ENCODE results near the gene MXD3.

The MXD3 gene

GRCh38 chr5:177336603-177337494 lies 25.2 kb upstream of the MXD3 start:
- CTCF ChIA-PET: interaction anchor here (0.7 to 1.6 kb wide), 5 partner anchors 9 to 65 kb away, joined by 3 to 6 read pairs (median 5); no protein-coding TSS in a partner anchor
- Histone ChIP-seq H3K4me3 (ENCODE audit: low read depth, low read length) (no peak overlapping the region), H3K4me1 (ENCODE audit: control insufficient read depth, insufficient read depth, low read length) (no peaks in the 10 kb centered on the region), H3K36me3 (ENCODE audit: control insufficient read depth in 2 of 2, insufficient read depth in 1 of 2, low read length in 2 of 2) (peaks cover 15 to 87% of the 10 kb centered on the region in 2 experiments), H3K27ac (ENCODE audit: extremely low read depth, low read depth, low read length) (no peak overlapping the region), H3K9me3 (ENCODE audit: control insufficient read depth, insufficient read depth, low read depth, low read length) (no peaks in the 10 kb centered on the region)
- TF ChIP-seq RBAK (tag by site-specific recombination; IDR thresholded peaks at IDR 0.05) (no peak), ZNF529 (tag by site-specific recombination; IDR thresholded peaks at IDR 0.05; ENCODE audit: insufficient replicate concordance) (no peak), PRDM10 (tag by site-specific recombination; IDR thresholded peaks at IDR 0.05) (no peak), ZNF426 (tag by site-specific recombination; IDR thresholded peaks at IDR 0.05) (no peak), HOXC10 (CRISPR knock-in tag; IDR thresholded peaks at IDR 0.05) (no peak), REPIN1 (tag by site-specific recombination; IDR thresholded peaks at IDR 0.05; ENCODE audit: low read depth) (no peak), HOXA7 (CRISPR knock-in tag; IDR thresholded peaks at IDR 0.05; ENCODE audit: borderline replicate concordance) (no peak), ZNF571 (tag by site-specific recombination; IDR thresholded peaks at IDR 0.05) (no peak), ZSCAN23 (tag by site-specific recombination; IDR thresholded peaks at IDR 0.05) (no peak), TSHZ1 (tag by site-specific recombination; IDR thresholded peaks at IDR 0.05; ENCODE audit: borderline replicate concordance) (no peak), WT1 (tag by site-specific recombination; IDR thresholded peaks at IDR 0.05) (no peak), ZNF623 (tag by site-specific recombination; IDR thresholded peaks at IDR 0.05) (no peak), ZNF394 (tag by site-specific recombination; IDR thresholded peaks at IDR 0.05; ENCODE audit: borderline replicate concordance) (no peak), ZNF707 (tag by site-specific recombination; IDR thresholded peaks at IDR 0.05) (no peak), ZNF423 (tag by site-specific recombination; IDR thresholded peaks at IDR 0.05) (no peak), ZNF785 (tag by site-specific recombination; IDR thresholded peaks at IDR 0.05) (no peak), ZNF2 (tag by site-specific recombination; IDR thresholded peaks at IDR 0.05) (no peak), ZBTB6 (tag by site-specific recombination; IDR thresholded peaks at IDR 0.05) (no peak), ZNF214 (tag by site-specific recombination; IDR thresholded peaks at IDR 0.05; ENCODE audit: borderline replicate concordance) (no peak), OSR2 (tag by site-specific recombination; IDR thresholded peaks at IDR 0.05) (no peak)
- POLR2A ChIA-PET: interaction anchor here (0.5 to 1.8 kb wide), 5 partner anchors 13 to 118 kb away, joined by 3 to 8 read pairs (median 4); partner anchors contain the start of gene LMAN2
